ENCODE results near the gene PCLAF.
"Not testable (repeated sequence)": the region's sequence is repeated elsewhere in the genome, so short reads cannot be mapped to it uniquely, and the experiment has no call there.

GRCh38 chr15:64380130-64380870 is 941 bp downstream of the PCLAF start:
- TF ChIP-seq EP300, CTCF (IDR thresholded peaks at IDR 0.05): not testable (repeated sequence)
